Activated CD4-positive, CD25-positive, alpha-beta regulatory T cell treated with anti-CD3 and anti-CD28 coated beads, Interleukin-2, amount 50 U/mL, for 72 hours (primary cell): Measurements from ENCODE around the gene CTTNBP2NL.

Experiments used
- DNase-seq: peaks from one replicate; pipeline ENCODE4 v3.0.0; 2021

The CTTNBP2NL gene, protein sequence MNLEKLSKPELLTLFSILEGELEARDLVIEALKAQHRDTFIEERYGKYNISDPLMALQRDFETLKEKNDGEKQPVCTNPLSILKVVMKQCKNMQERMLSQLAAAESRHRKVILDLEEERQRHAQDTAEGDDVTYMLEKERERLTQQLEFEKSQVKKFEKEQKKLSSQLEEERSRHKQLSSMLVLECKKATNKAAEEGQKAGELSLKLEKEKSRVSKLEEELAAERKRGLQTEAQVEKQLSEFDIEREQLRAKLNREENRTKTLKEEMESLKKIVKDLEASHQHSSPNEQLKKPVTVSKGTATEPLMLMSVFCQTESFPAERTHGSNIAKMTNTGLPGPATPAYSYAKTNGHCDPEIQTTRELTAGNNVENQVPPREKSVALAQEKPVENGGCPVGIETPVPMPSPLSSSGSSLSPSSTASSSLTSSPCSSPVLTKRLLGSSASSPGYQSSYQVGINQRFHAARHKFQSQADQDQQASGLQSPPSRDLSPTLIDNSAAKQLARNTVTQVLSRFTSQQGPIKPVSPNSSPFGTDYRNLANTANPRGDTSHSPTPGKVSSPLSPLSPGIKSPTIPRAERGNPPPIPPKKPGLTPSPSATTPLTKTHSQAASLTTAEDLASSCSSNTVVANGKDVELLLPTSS

GRCh38 chr1:112395821-112396652 lies at the start of gene CTTNBP2NL:
Gene CTTNBP2NL, plus strand, starts transcription at chr1:112396214. Its CDS starts 19,952 bp downstream, at chr1:112416166.
- peak; percentile 82 for DNase-seq

- DNase-seq, result no peak
Observed at GRCh38 chr1:112346801-112347350, 49.1 kb upstream of the CTTNBP2NL start.

- DNase-seq, result no peak
Observed at GRCh38 chr1:112356765-112357164, 39.2 kb upstream of the CTTNBP2NL start.

GRCh38 chr1:112357467-112357866 lies 38.5 kb upstream of the CTTNBP2NL start:
- DNase-seq, result no peak

DNA sequence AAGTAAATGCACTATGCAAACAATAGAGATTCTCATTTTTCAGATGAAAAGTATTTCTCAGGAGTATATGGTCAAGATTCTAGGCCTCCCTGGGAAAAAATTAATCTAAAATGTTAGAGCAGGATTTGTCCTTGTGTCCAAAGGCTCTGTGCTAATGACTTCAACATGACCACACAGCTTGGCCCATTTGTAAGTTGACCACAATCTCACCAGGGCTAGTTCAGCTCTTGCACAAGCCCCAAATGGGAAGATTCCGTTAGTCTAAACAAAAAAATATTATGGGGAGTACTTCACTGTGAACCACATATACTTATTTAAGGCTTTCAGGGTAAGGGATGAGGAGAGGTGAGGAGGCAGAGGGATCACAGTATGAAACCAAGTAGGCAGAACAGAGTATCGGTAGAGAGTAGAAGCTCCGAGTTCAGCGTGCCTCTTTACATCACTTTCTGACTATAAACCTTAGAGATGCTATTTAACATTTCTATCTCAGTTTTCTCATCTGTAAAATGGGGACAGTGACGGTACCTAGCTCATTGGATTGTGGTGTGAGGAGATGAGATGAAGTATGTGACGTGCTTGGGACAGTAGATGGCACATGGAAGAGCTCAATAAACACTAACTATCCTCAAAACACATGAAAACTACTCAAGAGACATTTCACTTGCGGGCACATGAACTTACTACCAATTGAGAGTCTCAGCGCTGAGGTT lies 37.8 kb upstream of the CTTNBP2NL start:
- DNase-seq, result no peak

DNA sequence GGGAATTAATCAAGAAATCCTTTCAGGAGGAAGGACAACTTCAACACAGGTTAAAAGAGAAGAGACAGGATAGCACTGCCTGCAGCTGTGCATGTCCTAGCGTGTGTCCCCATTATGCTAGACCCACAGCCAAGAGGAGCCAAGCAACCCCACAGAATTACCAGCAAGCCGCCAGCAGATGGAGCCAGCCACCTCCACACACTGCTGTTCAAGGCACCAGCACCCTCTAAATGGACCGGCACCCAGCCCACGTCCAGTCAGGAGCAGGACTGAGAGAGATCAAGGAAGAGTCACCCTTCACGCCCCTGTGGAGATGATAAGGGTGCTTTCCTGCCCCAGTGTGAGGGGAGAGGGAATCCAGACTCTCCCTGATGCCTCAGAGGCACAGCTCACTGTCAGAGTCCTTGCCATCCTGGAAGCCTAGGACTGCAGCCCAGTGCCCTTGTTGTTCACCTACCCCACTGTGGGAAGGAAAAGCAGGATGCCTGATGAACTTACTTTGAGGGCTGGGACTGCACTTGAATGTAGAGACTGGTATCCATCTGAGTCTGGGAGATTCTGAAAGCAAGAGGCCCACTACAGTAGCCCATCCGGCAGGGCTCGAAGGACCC lies 37.1 kb upstream of the CTTNBP2NL start:
- DNase-seq, result no peak

- no peak for DNase-seq
Observed at GRCh38 chr1:112359961-112360767, 35.9 kb upstream of the CTTNBP2NL start.

DNA sequence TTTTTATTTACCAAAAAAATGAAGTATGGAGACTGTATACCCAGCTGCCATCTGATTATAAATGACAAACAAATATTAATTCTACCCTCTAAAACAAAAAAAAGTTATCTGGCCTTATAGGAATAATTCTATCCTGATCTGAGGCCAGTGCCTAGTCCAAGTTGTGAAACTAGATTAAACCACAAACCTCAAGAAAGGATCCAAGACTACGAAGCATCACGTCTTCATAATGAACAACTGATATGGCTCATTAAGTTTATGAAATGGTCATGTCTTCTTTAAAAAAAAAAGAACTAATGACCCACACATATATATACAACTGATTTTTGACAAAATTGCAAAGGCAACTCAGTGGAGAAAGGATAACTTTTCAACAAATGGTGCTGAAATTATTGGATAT lies 32.4 kb upstream of the CTTNBP2NL start:
- DNase-seq, result no peak

DNA sequence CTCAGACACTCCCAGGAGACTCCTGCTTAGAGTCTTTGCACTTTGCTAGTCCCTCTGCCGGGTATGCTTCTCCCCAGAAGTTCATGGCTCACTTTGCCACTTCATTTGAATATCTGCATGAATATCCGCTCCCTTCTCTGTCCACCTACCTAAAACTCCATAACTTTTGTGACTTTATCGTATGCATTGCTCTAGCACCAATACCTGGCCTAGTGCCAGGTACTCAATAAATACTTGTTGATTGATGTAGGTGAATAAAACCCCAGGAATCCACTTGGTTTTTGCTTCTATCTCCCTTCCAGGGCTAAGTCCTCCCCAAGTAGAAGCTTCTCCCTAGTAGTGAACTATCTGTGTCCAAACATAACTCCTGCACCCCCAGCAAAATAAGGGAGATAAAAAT lies 27.8 kb upstream of the CTTNBP2NL start:
- no peak for DNase-seq

DNA sequence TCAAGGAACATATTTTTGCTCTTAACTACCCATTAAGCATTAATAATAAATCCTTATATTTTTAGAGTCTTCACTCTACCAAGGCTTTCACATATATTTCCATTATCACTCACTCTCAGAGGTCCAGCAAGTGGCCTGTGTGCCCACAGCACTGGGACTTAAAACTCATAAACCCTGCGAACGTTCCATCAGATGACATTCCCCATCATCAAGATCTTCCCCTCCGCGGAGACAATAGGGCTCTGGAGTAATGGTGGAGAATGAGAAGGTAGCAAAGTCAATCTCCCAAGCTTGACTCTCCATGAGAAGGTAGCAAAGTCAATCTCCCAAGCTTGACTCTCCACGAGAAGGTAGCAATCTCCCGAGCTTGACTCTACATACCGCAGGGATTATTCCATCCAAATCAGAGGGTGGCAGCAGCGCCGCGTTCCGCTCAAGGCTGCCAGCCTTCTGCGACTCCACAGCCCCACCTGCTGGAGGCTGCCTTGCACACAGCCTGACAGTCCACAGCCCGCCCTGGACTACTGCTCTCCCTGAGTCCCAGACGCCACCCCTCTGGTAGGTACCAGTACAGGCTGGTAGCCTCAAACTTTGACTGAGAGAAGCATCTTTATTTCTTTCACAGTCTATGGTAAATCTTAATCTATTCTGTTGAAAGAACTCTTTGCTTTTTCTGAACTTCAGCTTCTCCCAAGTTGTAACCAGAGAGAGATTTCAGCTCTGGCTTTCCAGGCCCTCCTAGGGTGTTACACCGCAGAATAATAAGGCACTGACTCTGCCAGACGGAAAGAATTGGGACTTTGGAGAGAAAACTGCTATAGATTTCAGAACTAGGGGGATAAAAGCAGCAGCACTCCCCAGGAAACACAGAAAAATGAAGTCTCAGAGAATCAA lies 26.4 kb upstream of the CTTNBP2NL start:
- DNase-seq, result peak; percentile 86

- DNase-seq, result no peak
Observed at GRCh38 chr1:112370996-112371395, 25.0 kb upstream of the CTTNBP2NL start.

DNA sequence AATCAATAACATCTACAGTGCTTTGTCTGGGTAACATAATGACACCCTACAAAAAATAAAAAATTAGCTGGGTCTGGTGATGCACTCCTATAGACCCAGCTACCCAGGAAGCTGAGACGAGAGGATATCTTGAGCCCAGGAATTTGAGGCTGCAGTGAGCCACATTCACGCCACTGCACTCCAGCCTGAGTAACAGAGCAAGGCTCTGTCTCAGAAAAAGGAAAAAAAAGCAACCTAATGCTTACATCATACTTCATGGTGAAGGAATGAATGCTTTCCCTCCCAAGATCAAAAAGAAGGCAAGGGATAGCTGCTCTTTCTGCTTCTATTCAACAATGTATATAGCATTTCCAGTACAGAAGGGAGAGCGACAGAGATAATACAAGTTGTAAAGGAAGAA lies 24.2 kb upstream of the CTTNBP2NL start:
- DNase-seq, result no peak

- no peak for DNase-seq
Observed at GRCh38 chr1:112373806-112374205, 22.2 kb upstream of the CTTNBP2NL start.

GRCh38 chr1:112375701-112376100 lies 20.3 kb upstream of the CTTNBP2NL start:
- no peak for DNase-seq

GRCh38 chr1:112380356-112380755 lies 15.7 kb upstream of the CTTNBP2NL start:
- no peak for DNase-seq

GRCh38 chr1:112381324-112382076 lies 14.5 kb upstream of the CTTNBP2NL start:
- no peak for DNase-seq

DNA sequence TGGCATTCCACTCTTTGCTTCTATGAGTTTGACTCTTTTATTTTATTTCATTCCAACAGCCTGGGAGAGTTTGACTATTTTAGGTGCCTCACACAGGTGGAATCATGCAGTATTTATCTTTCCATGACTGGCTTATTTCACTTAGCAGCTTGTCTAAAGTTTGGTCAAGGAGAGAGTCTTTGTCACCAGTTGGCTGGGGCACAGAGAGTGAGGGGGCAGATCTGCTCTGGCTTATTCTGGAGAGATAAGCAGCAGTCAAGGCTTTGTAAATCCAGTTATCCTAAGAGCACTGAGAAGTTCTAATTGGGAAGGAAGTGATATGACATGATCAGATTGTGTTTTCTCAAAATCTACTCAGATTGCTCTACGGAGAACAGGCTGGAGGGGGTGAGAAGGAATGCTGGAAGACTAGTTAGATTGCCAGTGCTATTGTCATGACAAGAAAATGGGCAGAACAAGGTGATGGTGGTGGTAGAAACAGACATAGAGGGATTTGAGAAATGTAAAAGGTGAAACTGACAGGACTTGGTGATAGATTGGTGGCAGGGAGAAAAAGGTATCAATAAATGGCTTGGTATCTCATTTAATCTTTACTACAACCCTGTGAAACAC lies 12.1 kb upstream of the CTTNBP2NL start:
- no peak for DNase-seq

DNA sequence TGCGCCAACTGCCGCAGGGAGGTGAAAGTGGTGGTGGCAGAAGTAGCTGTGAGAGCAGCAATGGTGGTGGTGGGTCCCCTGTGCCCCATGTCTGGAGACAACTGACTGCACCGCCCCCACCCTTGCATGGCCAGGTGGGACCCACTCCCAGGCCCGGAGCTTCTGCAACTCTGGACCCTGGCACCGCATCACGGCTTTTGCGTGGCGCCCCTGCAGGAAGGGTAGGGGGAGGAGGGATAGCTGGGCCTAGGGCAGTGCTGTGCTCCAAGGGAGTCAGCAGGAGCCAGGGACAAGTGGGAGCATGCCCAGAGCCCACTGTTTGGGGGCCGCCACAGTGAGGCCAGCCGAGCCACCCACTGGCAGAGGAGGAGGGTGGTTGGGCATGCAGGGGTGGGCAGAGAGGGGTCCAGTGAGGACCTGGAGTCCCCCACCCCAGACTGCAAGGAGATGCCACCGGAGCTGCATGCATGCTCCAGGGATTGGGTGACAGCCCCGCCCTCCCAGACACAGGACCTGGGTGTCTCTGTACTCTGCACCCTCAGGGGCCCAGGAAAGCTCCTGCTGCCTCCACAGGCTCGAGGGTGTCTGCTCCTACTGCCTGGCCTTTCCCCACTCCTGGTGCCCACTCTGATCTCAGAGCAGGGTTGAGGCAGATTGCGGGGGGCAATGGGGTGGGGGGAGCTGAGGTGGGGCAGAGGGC lies 9.8 kb upstream of the CTTNBP2NL start:
- no peak for DNase-seq
